ENCODE measurements around the gene HOXA4. TPM values are rescaled to one million over a fixed set of nuclear protein-coding genes. Genes with fewer than 3 reads are reported as not detected.

The HOXA4 gene
- polyA plus RNA-seq, 4 donors: 20.4 to 24.3 (median 23.3) TPM

DNA sequence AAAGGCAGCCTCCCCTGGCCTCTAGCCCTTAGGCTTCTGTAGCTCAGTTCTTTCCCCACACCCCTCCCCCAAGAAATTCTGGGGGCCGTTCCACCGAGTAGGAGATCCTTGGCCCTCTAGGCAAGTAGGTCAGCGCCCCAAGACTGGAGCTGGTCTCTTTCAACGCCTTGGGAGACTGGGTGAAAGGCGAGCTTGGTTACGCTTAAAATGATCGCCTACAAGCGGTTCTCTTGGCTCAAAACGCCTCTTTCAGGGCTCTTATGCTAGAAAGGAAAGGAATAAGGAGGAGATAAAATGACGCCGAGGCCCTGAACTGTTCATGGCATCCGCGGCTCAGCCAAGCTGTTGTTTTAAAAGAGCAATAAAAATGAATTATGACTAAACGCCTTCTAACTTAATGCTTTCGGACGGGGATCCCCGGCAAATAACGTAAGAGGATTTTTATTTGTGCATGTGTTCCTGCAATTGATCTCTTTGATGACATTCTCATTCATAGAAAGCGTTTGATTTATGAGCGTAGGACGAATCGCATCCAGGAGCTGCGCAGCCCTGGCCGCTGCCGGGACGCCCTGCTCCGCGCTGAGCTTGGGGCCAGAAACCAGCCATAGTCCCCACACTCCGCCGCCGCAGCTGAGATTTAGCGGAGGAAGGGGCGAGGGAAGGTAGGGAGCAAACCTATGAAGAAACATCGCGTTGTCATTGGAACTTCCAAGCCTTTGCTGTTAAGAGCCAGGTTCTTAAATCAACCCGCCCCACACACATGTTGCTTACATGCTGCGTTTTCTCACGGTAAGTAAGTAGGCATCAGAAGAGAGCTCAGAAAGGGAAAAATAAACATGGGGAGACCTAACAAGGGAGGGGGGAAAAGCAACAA, 31.7 kb downstream of the HOXA4 start:
- peak in 2 of 4 donors; percentile 74 to 80 for DNase-seq (ENCODE audit: low read depth in 4 of 4, low spot score in 3 of 4)

DNA sequence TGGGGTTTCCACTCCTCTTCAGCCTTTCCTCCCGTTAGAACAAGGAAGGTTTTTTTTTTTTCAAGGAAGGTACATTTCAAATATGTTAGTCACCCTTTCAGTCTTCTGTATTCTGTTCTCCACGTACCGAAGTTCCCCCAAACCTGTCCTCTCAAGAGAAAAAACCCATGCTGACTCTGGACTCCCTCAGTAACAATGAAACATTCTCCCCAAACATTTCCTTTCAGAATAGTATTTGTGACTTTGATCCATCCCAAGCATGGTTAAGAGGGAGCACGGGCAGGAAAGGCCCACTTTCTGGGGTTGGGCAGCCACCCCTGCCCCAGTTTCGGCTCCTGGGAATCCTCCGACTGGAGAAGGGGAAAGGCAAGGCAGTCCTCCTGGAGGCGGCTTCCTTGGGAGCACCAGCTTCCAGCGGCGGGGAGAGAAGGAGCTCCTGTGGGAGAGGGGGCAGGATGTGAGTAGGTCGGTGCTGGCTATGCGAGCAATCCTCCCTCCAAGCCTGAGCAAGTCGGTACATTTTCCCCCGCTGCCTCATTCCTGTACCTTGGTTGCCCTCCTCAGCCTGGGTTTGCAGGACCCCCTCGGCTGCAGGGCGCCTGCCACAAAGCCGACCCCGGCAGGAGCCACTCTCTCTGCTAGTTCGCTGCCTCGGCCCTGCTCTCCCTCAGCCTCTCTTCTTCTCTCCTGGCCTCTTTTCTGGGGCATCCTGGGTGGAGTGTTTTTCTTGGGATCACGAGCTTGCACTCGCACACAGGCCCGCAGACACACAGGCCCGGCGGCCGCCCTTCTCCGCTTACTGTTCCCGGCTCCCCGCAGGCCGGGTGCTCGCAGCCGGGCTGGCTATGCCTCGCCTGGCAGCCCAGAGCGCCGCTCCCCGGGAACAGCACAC, 32.6 kb downstream of the HOXA4 start:
- peak in 2 of 4 donors; percentile 7 to 16 for DNase-seq (ENCODE audit: low read depth in 4 of 4, low spot score in 3 of 4)

DNA sequence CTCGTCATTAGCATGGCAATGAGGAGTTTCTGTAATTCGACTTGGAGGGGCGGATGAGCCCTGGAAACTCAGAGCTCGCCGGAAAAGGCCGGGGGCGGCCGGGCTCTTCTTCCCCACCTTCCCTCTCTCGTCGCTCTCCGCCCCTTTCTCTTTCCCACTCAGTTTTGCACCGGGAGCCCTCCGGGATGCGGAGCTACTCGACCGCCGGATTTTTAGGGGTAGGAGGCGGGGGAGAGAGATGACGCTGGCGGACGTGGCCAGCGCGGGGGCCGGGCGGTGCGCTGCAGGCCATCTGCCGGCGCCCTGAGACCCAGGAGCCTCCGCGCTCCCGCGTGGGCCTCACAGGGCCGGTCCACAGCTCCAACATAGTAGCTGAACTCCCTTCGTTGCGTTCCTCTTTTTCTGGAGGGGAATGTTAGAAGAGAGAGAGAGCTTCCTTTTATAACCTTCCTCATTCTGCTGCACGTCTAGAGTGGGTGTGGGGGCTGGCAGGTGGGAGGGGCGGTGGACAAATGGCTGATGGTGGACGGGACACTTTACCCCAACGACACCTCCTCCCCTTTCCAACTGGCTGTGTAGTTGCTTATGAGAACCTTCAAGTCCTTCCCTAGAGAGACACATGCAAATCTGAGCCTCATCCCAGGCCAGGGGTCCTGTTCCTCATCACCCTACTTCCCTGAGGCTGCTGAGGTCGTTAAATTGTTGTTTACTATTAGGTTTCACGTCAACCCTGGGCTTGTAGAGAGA, 33.6 kb downstream of the HOXA4 start:
- DNase-seq (ENCODE audit: low read depth in 4 of 4, low spot score in 3 of 4): peak in 2 of 4 donors; percentile 48 to 51

DNA sequence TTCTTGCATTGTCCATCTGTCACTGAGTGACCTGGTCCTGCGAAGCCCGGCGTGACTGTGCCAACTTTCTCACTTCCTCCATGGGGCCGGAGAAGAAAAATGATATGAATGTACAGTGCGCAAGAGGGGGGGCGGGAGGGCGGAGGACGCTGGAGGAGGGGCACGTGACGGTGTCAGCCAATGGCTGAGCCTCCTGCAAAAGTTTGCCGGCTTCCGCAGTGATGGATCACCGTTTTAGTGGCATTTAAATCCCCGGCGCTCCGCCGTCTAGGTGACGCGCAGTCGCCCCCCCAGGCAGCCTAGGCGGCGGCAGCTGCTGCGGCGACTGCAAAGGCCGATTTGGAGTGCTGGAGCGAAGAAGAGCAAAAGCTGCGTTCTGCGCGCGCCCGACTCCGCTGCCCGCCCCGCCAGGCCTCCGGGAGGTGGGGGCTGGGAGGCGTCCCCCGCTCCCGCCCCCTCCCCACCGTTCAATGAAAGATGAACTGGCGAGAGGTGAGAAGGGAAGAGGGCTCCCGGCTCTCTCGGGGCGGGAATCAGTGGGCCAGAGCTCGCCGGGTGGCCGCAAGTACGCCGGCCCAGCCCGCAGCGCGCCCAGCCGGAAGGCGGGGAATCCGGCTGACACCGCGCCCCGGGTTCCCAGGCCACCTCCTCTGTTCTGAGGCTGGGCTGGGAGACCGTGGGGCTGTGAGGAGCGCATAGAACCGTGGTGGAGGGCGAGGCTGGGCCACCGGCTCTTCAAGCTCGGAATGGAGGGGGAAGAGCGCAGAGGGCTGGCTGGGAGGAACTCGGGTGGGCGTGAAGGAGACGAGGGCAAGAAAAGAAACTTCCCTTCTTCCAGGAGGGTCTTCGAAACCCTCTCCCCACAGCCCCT, 34.4 kb downstream of the HOXA4 start, which contains the start of gene HOXA1:
Gene HOXA1 (minus strand): TSS at position 104 of the 871 bp plus-strand sequence. CDS start 88 bp downstream, at position 16.
- DNase-seq (ENCODE audit: low read depth in 4 of 4, low spot score in 3 of 4): peak in 2 of 4 donors; percentile 77 to 85

DNA sequence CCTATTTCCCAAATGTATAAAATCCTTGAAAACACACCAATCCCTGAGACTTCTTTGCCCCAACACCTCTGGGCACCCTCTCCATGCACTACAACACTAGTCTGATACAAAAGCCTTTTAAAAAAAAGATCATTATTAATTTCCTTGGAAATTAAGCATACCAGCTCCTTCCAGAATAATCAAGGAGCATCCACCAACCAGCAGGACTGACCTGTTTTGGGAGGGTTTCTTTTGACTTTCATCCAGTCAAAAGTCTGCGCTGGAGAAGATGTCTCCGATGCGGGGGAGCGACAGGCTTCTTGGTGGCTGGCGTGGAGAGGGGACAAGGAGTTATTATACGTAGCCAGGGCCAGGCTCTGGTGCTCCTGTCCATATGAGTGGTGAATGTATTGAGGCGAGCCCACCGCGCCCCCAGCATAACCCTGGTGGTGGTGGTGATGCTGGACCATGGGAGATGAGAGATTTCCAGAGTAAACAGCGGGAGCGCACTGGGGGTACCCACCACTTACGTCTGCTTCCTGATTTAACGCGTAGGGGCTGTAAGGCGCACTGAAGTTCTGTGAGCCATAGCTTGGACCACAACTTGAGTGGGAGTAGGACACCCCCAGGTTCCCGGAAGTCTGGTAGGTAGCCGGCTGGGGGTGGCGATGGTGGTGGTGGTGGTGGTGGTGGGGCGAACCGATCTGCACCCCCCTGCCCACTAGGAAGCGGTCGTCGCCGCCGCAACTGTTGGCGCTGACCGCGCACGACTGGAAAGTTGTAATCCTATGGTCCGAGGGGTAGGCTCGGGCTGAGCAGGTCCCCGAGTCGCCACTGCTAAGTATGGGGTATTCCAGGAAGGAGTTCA, 35.3 kb downstream of the HOXA4 start:
- peak in 2 of 4 donors; percentile 15 to 37 for DNase-seq (ENCODE audit: low read depth in 4 of 4, low spot score in 3 of 4)

DNA sequence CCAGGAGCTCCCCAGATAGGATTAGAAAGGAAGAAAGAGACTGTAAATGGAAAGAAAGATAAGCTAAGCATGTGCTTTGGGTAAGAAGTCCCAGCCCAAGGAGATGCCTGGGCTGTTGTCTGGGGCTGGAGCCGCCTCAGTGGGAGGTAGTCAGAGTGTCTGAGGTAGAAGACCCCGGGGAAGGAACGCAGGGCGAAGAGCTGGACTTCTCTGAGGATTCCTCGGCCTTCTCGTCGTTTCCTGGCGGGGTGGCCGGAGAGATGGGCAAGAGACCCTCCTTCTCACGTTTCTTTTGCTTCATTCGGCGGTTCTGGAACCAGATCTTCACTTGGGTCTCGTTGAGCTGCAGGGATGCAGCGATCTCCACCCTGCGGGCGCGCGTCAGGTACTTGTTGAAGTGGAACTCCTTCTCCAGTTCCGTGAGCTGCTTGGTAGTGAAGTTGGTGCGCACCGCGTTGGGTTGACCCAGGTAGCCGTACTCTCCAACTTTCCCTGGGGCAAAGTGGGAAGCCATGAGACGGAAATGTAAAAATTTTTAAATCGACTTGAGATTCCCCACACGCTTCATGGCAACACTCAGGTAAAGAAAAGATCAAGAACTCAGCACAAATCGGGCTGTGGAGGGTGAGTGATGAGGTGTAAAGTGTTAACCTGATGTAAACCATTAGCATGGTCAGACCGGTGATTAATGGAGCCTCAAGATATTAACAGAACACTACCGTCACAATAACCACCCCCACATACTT, 36.1 kb downstream of the HOXA4 start:
- DNase-seq (ENCODE audit: low read depth in 4 of 4, low spot score in 3 of 4): peak in 2 of 4 donors; percentile 7 to 22

DNA sequence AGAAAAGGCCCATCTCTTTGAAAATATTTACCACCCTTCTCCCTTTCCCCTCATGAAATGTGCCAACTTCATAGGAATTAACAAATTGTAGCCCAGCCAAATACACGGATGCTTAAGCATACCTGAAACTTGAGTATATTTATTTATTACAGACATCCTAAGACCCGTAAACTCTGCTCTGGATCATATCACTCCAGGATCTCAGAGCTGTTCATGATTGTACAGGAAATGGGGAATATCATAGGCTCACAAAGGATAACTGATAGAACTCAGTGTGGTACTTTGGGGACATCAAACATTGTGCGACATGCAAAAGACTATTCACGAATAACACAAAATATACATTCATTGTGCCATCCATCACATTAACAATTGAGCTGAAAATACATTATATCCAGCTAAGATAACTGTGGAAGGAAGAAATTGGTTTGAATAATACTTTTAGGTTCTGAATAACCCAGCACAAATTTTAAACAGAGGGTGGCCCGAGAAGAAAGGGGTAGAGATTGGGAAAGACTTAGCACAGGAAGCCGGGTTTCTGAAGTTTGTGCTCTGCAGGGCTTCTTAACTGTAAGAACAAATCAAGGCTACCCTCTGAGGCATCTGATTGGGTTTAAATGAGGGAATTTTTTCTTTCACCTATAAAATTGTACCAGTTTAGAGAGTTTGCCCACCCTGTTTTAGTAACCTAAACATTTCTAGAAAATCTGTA, 37.2 kb downstream of the HOXA4 start:
- no peak for DNase-seq (ENCODE audit: low read depth in 4 of 4, low spot score in 3 of 4)

DNA sequence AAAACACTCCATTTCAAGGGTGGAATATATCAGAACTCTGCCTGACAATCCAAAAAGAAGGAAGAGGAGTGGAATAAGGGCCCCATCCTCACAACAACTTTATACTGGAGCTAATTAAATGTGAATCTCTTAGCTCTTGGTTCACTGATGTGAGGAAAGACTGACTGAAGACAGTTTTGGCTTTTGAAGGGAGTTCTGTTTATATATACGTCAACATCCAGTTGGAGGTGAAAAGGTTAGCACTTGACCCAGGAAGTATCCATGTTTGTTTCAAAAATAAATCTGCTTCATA, 37.8 kb downstream of the HOXA4 start:
- peak in 1 of 4 donors; percentile 23 for DNase-seq (ENCODE audit: low read depth in 4 of 4, low spot score in 3 of 4)

DNA sequence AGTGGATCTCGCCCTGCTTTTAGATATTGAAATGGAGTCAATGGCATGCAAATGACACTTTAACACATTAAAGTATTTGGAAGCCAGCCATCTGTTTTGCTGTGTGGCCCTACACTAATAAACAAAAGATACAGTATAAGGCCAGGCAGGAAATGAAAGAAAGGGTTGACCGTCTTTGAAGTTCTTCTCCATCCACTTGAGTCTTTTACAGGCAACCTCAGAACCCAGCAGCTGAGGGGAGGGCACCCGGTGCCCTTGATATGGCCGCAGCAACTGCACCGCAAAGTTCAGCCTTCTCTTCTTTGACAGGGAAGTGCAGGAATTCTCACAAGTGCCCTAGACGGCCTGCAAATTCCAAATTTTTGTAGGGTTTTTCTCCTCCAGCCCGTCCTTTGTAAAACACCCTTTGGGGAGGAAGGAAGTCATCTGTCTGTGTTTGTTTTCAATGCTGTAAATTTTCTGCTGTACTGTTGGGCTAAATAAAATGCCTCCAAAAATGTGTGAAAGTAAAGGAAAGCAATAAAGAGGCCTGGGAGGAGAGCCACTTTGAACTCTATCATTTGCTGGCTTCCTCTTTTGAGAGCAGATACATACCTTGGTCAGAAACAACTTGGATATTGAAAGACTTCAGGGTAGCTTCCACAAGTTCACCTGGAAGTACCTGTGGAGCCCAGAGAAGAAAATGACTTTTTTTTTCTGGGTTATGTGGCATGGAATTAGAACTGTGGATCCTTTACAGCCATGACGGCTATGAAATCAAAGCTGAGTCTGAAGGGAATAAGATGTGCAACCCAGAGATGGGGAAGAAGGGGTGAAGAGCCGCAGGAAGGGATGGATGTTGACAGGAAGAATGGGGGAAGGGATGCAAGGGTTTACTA, 38.4 kb downstream of the HOXA4 start:
- peak in 1 of 4 donors; percentile 38 for DNase-seq (ENCODE audit: low read depth in 4 of 4, low spot score in 3 of 4)

DNA sequence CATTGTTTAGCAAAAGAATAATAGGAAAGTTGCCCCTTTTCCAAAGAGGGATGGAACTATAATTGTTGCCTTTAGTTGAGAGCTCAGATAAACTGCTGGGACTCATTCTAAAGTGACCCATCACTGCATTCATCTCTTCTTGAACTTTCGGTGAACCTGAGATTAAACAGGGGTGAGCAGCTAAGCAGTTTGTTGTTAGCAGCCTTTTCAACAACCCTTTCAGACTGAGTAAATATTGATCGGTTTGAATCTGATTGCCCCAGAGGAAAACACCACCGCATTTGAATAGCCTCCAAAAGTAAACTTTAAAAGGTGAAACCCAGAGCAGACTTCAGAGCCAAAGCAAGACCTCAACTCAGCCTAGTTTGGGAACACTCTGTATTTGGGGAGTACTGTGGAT, 39.5 kb downstream of the HOXA4 start:
- peak in 1 of 4 donors; percentile 19 for DNase-seq (ENCODE audit: low read depth in 4 of 4, low spot score in 3 of 4)

DNA sequence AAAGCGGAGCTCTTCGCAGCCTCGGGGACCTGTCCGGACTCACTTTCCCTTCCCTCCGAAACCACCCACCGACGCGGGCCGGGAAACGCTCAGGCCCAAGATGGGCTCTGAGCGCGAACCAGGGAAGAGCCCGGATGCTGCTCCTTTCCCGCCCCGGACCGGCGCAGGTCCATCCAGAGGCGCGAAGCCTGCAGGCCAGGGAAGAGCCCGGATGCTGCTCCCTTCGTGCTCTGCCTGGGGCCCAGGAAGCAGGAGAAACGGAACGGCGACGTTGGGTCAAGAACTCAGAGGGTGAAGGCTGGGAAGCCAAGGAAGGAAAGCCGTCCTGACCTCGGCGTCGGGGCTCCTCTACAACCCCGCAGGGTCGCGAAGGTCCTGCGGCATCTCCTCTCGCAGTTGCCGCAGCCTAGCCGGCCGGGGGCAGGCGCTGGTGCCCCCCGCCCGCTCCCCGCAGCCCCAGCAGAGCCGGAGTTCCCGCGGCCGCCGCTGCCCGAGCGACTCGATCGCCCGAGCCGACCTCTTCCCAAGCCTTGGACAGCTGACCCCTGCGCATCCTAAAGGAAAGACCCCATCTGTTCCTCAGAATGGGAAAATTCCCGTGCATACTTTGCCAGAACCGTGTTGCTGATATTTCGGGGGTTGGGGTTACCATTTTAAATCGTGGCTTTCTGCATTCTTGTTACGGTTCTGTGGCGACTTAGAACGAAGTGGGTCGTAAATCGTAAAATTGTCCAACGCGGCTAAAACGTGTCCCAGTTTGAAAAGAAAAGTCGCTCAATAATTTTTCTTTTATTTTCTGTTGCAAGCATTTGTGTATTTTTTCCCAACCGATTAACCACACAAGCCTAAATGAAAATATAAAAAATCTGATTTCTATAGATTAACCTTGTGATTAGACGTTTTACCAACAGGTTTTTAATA, 42.3 kb downstream of the HOXA4 start:
- no peak for DNase-seq (ENCODE audit: low read depth in 4 of 4, low spot score in 3 of 4)

DNA sequence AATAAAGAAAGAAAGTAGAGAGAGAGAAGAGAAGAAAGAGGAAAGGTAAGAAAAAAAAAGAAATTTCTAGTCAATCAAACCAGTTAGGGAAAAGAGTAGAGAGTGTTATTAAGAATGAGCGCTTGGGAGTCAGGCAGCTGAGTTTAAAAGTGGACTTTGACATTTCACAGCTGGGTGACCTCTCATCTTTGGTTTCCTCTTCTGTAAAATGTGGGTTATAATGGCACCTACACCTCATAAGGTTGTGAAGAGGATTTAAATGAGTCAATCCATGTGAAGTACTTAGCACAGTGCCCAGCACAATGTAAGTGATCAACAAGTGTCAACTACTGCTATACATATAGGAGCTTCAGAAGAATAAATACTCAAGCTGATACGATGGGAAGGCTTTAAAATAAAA, 46.9 kb downstream of the HOXA4 start:
- no peak for DNase-seq (ENCODE audit: low read depth in 4 of 4, low spot score in 3 of 4)

DNA sequence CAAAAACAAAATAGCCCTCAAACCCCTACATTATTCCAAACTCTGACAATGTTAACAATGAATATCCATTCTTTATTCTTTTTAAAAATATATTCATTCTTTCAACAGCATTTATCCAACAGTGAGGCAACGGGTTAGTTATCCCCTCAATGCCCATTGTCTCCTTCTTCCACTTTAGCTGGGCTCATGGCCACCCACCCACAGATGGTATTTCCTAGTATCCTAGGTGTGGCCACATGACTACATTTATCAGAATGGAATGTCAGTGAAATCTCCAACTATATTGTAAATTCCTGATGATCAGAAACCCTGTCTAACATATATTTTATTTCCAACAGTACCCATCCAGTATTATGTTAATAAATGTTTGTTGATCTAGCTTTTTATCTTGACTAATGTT, 48.4 kb downstream of the HOXA4 start:
- DNase-seq (ENCODE audit: low read depth in 4 of 4, low spot score in 3 of 4): no peak

DNA sequence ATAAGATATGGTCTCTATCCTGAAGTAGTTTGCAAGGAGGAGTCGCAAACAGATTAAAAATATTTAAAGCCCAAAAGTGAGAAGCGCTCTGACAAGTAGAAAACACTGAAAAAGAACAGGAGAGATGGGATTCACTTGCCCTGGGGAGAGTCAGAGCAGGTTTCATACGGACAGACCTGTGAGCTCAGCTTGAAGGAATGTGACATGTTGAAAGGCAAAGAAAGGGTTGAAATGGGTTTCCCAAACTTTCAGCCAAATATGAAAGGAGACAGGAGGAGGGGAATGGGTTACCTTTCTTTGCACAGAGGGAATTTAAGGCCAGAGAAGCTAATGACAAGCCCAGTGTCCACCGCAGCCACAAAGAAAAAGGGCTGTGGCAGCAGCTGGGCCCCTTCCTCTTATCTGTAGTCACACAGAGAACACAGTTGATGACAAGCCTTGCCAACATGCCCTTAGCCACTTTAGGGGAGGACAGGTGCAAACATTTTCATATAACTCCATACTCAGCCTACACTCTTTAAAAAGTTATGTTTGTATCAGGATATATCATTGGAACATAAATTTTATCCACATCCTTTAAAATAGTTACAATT, 49.6 kb downstream of the HOXA4 start:
- no peak for DNase-seq (ENCODE audit: low read depth in 4 of 4, low spot score in 3 of 4)
